ENCODE measurements around the gene CLDN24.

DNA sequence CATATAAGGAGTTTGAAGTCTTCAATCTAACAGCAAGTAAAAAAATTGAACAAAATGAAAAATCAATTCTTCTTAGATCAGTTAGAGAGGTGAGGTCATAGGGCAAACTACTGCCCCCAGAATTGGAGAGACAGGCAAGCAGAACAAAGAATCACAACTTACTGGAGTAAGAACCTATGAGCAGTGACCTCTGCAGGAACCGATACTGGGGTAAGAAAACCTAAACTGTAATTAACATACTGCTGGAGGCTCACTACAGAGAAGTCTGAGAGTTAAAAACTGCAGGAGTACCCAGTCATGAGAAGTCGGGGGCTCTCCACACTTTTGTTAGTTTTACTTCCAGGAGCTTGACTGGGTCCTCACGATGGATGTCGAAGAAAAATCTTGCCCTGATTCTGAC, 18.2 kb downstream of the CLDN24 start:
- TF ChIP-seq, protein P1, sequence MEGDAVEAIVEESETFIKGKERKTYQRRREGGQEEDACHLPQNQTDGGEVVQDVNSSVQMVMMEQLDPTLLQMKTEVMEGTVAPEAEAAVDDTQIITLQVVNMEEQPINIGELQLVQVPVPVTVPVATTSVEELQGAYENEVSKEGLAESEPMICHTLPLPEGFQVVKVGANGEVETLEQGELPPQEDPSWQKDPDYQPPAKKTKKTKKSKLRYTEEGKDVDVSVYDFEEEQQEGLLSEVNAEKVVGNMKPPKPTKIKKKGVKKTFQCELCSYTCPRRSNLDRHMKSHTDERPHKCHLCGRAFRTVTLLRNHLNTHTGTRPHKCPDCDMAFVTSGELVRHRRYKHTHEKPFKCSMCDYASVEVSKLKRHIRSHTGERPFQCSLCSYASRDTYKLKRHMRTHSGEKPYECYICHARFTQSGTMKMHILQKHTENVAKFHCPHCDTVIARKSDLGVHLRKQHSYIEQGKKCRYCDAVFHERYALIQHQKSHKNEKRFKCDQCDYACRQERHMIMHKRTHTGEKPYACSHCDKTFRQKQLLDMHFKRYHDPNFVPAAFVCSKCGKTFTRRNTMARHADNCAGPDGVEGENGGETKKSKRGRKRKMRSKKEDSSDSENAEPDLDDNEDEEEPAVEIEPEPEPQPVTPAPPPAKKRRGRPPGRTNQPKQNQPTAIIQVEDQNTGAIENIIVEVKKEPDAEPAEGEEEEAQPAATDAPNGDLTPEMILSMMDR (IDR thresholded peaks at IDR 0.05): no peak
- no peak for TF ChIP-seq POLR2A (IDR thresholded peaks at IDR 0.05)
- TF ChIP-seq EP300 (IDR thresholded peaks at IDR 0.05): no peak
